ENCODE results near the gene LAMA3. TPM values are rescaled to one million over a fixed set of nuclear protein-coding genes. Genes with fewer than 3 reads are reported as not detected.

The LAMA3 gene
- total and polyA plus RNA-seq, 8 donors, result 2.1 to 13.9 (median 5.1) TPM

DNA sequence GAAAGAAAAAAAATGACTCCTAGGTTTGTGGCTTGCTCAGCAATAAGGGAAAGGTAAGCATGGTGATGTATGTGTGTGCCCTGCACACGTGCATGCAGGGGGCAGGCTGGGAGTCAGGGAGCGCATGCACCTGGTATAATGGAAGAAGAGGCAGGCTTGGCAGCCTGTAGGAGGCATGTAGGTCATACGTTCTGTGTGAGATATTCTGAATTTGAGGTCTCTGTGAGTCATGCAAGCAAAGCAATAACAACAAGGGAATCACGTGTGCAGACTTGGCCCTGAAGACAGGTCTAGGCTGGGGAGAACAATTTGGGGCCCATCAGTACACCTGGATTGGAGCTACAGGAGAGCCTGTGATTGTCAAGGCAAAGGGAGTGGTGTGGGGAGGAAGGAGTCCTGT lies 230.8 kb downstream of the LAMA3 start:
- Histone ChIP-seq H3K27me3 (no peaks in the 10 kb centered on the region), H3K9me3 (no peaks in the 10 kb centered on the region), H3K36me3 (peaks cover 0 to 7% (median 0%) of the 10 kb centered on the region in 3 donors), H3K4me3 (no peak overlapping the region), H3K27ac (no peak overlapping the region), H3K4me1 (no peaks in the 10 kb centered on the region)
- FAIRE-seq (no peak), ATAC-seq (no peak), DNase-seq (no peak)
- WGBS, 2 donors, result 75 to 80% methylated on average over 4 of the region's 4 CpGs
- intact Hi-C loops (cut with DNase I), result no loop called here
- TF ChIP-seq CTCF (IDR thresholded peaks at IDR 0.05), result no peak

- no peak for FAIRE-seq
- intact Hi-C loops (cut with DNase I), result no loop called here
- H3K27me3 ChIP-seq, result no peaks in the 10 kb centered on the region
- no peak for ATAC-seq
- peaks cover 0 to 7% (median 0%) of the 10 kb centered on the region in 3 donors for H3K36me3 ChIP-seq
- DNase-seq, result no peak
- WGBS, 2 donors, result 92 to 93% methylated on average over 12 of the region's 12 CpGs
- H3K9me3 ChIP-seq, result no peaks in the 10 kb centered on the region
- H3K4me1 ChIP-seq, result no peaks in the 10 kb centered on the region
- H3K27ac ChIP-seq, result no peak overlapping the region
- H3K4me3 ChIP-seq, result no peak overlapping the region
- no peak for TF ChIP-seq CTCF (IDR thresholded peaks at IDR 0.05)
Observed at GRCh38 chr18:23921716-23922285, 232.5 kb downstream of the LAMA3 start.

- H3K4me1 ChIP-seq, result no peaks in the 10 kb centered on the region
- no peak overlapping the region for H3K4me3 ChIP-seq
- FAIRE-seq, result no peak
- 91 to 94% methylated on average over 1 of the region's 1 CpG for WGBS, 2 donors
- no peak overlapping the region for H3K27ac ChIP-seq
- no peak for DNase-seq
- no peak for TF ChIP-seq CTCF (IDR thresholded peaks at IDR 0.05)
- no peak for ATAC-seq
- H3K36me3 ChIP-seq, result peaks cover 0 to 7% (median 0%) of the 10 kb centered on the region in 3 donors
- no peaks in the 10 kb centered on the region for H3K9me3 ChIP-seq
- no peaks in the 10 kb centered on the region for H3K27me3 ChIP-seq
- intact Hi-C loops (cut with DNase I), result no loop called here
Observed at GRCh38 chr18:23922939-23923338, 233.7 kb downstream of the LAMA3 start.

- DNase-seq (no peak), FAIRE-seq (no peak), ATAC-seq (peak in 1 of 4 donors; percentile 27)
- no peak for TF ChIP-seq CTCF (IDR thresholded peaks at IDR 0.05)
- Histone ChIP-seq H3K27me3 (no peaks in the 10 kb centered on the region), H3K4me1 (peaks cover 0 to 4% (median 0%) of the 10 kb centered on the region in 3 donors), H3K9me3 (no peaks in the 10 kb centered on the region), H3K27ac (no peak overlapping the region), H3K36me3 (peaks cover 0 to 7% (median 0%) of the 10 kb centered on the region in 3 donors), H3K4me3 (no peak overlapping the region)
- WGBS, 2 donors, result 93 to 94% methylated on average over 1 of the region's 1 CpG
- intact Hi-C loops (cut with DNase I), result no loop called here
Observed at GRCh38 chr18:23924813-23925212, 235.6 kb downstream of the LAMA3 start.

DNA sequence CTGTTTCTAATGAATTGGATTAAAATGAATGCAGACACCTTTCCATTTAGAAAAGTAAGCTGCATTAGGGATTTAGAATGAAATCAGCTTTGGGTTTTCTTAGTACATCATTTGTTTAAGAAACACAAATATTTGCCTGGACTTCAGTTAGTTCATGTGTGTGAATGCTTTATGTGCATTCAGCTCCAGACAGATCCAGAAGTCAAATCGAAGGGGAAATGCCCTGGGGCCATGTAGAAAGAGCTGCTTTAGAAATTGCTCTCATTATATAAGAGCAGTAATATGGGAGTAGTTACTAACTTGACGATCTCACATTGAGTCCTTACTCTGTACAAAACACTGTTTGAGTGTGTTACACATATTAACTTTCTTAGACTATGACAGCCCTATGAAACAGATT lies 237.3 kb downstream of the LAMA3 start:
- Histone ChIP-seq H3K36me3 (peaks cover 0 to 7% (median 0%) of the 10 kb centered on the region in 3 donors), H3K9me3 (no peaks in the 10 kb centered on the region), H3K27ac (no peak overlapping the region), H3K4me3 (no peak overlapping the region), H3K27me3 (no peaks in the 10 kb centered on the region), H3K4me1 (peaks cover 0 to 4% (median 0%) of the 10 kb centered on the region in 3 donors)
- WGBS, 2 donors, result 63 to 65% methylated on average over 2 of the region's 2 CpGs
- no peak for DNase-seq
- TF ChIP-seq CTCF (IDR thresholded peaks at IDR 0.05), result no peak
- ATAC-seq, result no peak
- FAIRE-seq, result no peak
- intact Hi-C loops (cut with DNase I), result no loop called here
